A673 (cell line): ENCODE results near the gene GRID1.

Source experiments
- CTCF ChIP-seq: fragments of 300-800, 200-600 bp; sonication (generic); conservative IDR thresholded peaks from 2 replicates; pipeline ENCODE4 v1.5.1; 2017; ENCODE audit warnings: low read depth, mild to moderate bottlenecking, antibody characterized with exemption, low read length, moderate library complexity, mixed read lengths
- EZH2 ChIP-seq: fragments of 200-600 bp; sonication (generic); IDR thresholded peaks from 2 replicates; pipeline ENCODE4 v1.6.1; 2017; ENCODE audit warnings: borderline replicate concordance, low read depth, mild to moderate bottlenecking, mixed read lengths, antibody characterized with exemption, low read length; ENCODE audit not compliant: poor library complexity, severe bottlenecking

DNA sequence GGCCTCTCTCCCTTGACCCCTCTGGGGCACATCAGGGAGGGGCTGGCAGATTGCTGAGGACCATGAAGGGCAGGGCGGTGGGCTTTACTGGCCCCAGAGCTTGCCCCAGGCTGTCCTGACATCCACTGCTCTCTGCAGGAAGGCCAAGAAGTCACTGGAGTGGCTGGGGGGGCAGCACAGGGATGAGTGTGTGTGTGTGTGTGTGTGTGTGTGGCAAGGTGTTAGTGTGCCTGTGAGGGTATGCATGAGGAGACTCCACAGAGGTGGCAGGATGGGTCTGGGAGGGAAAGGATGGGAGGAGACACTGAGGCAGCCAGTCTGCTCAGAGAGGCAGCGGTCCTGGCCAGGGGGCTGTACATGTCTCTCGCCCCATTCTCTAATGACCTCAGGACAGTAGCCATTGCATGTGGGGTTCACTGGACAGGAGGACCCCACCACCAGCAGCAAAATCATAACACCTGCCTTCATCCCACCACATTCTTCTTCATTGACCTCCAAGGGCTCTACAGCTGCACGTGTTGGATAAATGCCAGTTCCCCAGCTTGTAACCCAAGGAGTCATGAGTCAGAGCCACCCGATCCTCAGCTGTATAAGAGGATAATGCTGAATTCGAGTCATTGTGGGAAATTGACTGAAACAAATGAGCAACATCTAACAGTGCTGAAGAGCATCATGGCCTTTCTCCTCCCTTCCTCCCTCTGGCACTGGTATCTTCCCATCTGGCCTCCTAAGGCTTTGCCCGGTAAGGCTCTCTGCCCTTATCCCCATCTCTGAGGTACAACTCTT lies 720.5 kb downstream of the GRID1 start:
- TF ChIP-seq CTCF: no peak
- TF ChIP-seq EZH2: no peak
